NB4 (cell line): Measurements from ENCODE around the gene MIAT.

Experiments
- POLR2A ChIP-seq: IDR thresholded peaks from 2 replicates; pipeline ENCODE4 v1.6.1; 2011; ENCODE audit warnings: mild to moderate bottlenecking; ENCODE audit not compliant: insufficient read length; ENCODE audit errors: extremely low read depth
- TF ChIP-seq, protein P1 (sequence below): IDR thresholded peaks from one replicate; pipeline ENCODE4 v1.5.1; 2012; ENCODE audit warnings: low read depth, low read length
- TF ChIP-seq, protein P2 (sequence below): IDR thresholded peaks from 2 replicates; pipeline ENCODE4 v1.6.1; 2011; ENCODE audit warnings: low read depth, low read length

DNA sequence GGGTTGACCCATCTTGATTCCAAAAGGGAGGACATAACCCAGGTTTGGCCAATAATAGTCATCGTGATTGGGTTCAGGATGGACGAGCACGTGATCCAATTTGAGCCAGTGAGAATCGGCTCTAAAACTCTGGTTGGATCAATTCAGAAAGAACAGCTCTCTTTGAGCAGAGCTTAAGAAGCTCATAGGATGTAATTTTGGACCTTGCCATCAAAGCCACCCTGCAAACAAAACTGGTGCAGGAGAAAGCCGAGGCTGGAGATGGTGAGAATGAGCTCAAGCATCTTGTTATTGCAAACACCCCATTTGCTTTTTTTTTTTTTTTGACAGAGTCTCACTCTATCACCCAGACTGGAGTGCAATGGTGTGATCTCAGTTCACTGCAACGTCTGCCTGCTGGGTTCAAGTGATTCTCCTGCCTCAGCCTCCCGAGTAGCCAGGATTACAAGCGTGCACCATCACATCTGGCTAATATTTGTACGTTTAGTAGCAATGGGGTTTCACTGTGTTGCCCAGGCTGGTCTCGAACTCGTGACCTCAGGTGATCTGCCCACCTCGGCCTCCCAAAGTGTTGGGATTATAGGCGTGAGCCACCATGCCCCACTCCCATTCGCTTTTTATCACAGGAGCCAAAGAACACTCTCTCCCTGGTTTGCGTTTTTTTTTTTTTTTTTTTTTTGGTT is 13.8 kb upstream of the MIAT start:
- TF ChIP-seq, protein P1, sequence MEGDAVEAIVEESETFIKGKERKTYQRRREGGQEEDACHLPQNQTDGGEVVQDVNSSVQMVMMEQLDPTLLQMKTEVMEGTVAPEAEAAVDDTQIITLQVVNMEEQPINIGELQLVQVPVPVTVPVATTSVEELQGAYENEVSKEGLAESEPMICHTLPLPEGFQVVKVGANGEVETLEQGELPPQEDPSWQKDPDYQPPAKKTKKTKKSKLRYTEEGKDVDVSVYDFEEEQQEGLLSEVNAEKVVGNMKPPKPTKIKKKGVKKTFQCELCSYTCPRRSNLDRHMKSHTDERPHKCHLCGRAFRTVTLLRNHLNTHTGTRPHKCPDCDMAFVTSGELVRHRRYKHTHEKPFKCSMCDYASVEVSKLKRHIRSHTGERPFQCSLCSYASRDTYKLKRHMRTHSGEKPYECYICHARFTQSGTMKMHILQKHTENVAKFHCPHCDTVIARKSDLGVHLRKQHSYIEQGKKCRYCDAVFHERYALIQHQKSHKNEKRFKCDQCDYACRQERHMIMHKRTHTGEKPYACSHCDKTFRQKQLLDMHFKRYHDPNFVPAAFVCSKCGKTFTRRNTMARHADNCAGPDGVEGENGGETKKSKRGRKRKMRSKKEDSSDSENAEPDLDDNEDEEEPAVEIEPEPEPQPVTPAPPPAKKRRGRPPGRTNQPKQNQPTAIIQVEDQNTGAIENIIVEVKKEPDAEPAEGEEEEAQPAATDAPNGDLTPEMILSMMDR, result no peak
- TF ChIP-seq POLR2A, result no peak
- TF ChIP-seq, protein P2, sequence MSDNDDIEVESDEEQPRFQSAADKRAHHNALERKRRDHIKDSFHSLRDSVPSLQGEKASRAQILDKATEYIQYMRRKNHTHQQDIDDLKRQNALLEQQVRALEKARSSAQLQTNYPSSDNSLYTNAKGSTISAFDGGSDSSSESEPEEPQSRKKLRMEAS, result no peak
